Tibial artery (tissue), 4 donors: ENCODE measurements around the gene PKMYT1.

Experiments
- DNase-seq, 2 donors: peaks; one replicate each; pipeline ENCODE4 v3.0.0-alpha.2; 2019
- H3K27ac ChIP-seq, 2 donors: fragments of 200-600 bp; sonication (generic) in 1 of 2; 1 replicate in 1 of 2; 2 replicates in 1 of 2; pipeline ENCODE4 v1.5.1; 2018 to 2019; ENCODE audit warnings: mild to moderate bottlenecking in 1 of 2
- H3K27me3 ChIP-seq, 2 donors: fragments of 200-600 bp; sonication (generic) in 1 of 2; one replicate each; pipeline versions ENCODE4 v1.5.1 to v1.6.0; 2016 to 2019
- H3K36me3 ChIP-seq, 3 donors: fragments of 200-600 bp; sonication (generic) in 2 of 3; one replicate each; pipeline ENCODE4 v1.5.1; 2016 to 2019; ENCODE audit warnings: mild to moderate bottlenecking in 2 of 3
- H3K4me1 ChIP-seq, 4 donors: fragments of 200-600 bp; sonication (generic) in 2 of 4; 1 replicate in 3 of 4; 2 replicates in 1 of 4; pipeline ENCODE4 v1.5.1; 2016 to 2019
- H3K4me3 ChIP-seq, 2 donors: fragments of 200-600 bp; sonication (generic) in 1 of 2; 1 replicate in 1 of 2; 2 replicates in 1 of 2; pipeline ENCODE4 v1.5.1; 2018 to 2019; ENCODE audit warnings: mild to moderate bottlenecking in 2 of 2
- H3K9me3 ChIP-seq, 3 donors: fragments of 200-600 bp; sonication (generic) in 1 of 3; one replicate each; pipeline ENCODE4 v1.5.1; 2016 to 2019
- CTCF ChIP-seq, 2 experiments: fragments of 200-600 bp in 1 of 2; fragments of 450-650 bp in 1 of 2; IDR thresholded peaks; one replicate each; pipeline ENCODE4 v1.5.1; 2017 to 2019; ENCODE audit warnings: antibody characterized with exemption in 2 of 2, mild to moderate bottlenecking in 1 of 2, moderate library complexity in 1 of 2
- intact Hi-C: fragments of 100-400 bp; cut with DNase I; formaldehyde crosslinking; loops from one replicate; pipeline ENCODE4 v1.15.0; 2023; ENCODE audit warnings: low total_unique reads

The PKMYT1 gene

GRCh38 chr16:2987833-2988232 is 7.6 kb upstream of the PKMYT1 start:
- Histone ChIP-seq H3K4me1 (peaks cover 0 to 33% (median 24%) of the 10 kb centered on the region in 4 donors), H3K4me3 (no peak overlapping the region), H3K27ac (no peak overlapping the region), H3K9me3 (no peaks in the 10 kb centered on the region), H3K27me3 (peaks cover 0 to 35% of the 10 kb centered on the region in 2 donors), H3K36me3 (no peaks in the 10 kb centered on the region)
- DNase-seq = no peak
- intact Hi-C loops = no loop called here
- TF ChIP-seq CTCF (IDR thresholded peaks at IDR 0.05) = no peak

GRCh38 chr16:2987286-2987685 is 7.0 kb upstream of the PKMYT1 start:
- H3K4me3 ChIP-seq = no peak overlapping the region
- H3K27me3 ChIP-seq = peaks cover 0 to 35% of the 10 kb centered on the region in 2 donors
- DNase-seq = no peak
- intact Hi-C loops = no loop called here
- no peaks in the 10 kb centered on the region for H3K9me3 ChIP-seq
- no peak for TF ChIP-seq CTCF (IDR thresholded peaks at IDR 0.05)
- H3K4me1 ChIP-seq = peaks cover 0 to 33% (median 24%) of the 10 kb centered on the region in 4 donors
- no peaks in the 10 kb centered on the region for H3K36me3 ChIP-seq
- no peak overlapping the region for H3K27ac ChIP-seq

GRCh38 chr16:2986623-2987188 is 6.5 kb upstream of the PKMYT1 start:
- intact Hi-C loops = no loop called here

GRCh38 chr16:2985893-2986355 is 5.7 kb upstream of the PKMYT1 start:
- Histone ChIP-seq H3K27ac (peak overlapping the region in 1 of 2 donors; percentile 53), H3K4me3 (no peak overlapping the region), H3K4me1 (peaks cover 0 to 36% (median 27%) of the 10 kb centered on the region in 4 donors), H3K27me3 (peaks cover 0 to 35% of the 10 kb centered on the region in 2 donors), H3K9me3 (no peaks in the 10 kb centered on the region), H3K36me3 (no peaks in the 10 kb centered on the region)
- DNase-seq = peak in 1 of 2 donors; percentile 80
- intact Hi-C loops = no loop called here
- no peak for TF ChIP-seq CTCF (IDR thresholded peaks at IDR 0.05)

More at GRCh38 chr16:2986623-2987188, 6.5 kb upstream of the PKMYT1 start:
- Histone ChIP-seq H3K9me3 (no peaks in the 10 kb centered on the region), H3K36me3 (no peaks in the 10 kb centered on the region), H3K4me1 (peaks cover 0 to 33% (median 24%) of the 10 kb centered on the region in 4 donors), H3K4me3 (no peak overlapping the region), H3K27ac (no peak overlapping the region), H3K27me3 (peaks cover 0 to 35% of the 10 kb centered on the region in 2 donors)
- no peak for TF ChIP-seq CTCF (IDR thresholded peaks at IDR 0.05)
- DNase-seq = no peak

GRCh38 chr16:2985462-2985861 is 5.2 kb upstream of the PKMYT1 start:
- TF ChIP-seq CTCF (IDR thresholded peaks at IDR 0.05) = no peak
- DNase-seq = no peak
- Histone ChIP-seq H3K4me1 (peaks cover 0 to 39% (median 29%) of the 10 kb centered on the region in 4 donors), H3K9me3 (no peaks in the 10 kb centered on the region), H3K27ac (peak overlapping the region in 1 of 2 donors; percentile 53), H3K36me3 (no peaks in the 10 kb centered on the region), H3K4me3 (no peak overlapping the region), H3K27me3 (peaks cover 0 to 32% of the 10 kb centered on the region in 2 donors)
- intact Hi-C loops = no loop called here
